ENCODE data around the gene CNTN3.

The CNTN3 gene

DNA sequence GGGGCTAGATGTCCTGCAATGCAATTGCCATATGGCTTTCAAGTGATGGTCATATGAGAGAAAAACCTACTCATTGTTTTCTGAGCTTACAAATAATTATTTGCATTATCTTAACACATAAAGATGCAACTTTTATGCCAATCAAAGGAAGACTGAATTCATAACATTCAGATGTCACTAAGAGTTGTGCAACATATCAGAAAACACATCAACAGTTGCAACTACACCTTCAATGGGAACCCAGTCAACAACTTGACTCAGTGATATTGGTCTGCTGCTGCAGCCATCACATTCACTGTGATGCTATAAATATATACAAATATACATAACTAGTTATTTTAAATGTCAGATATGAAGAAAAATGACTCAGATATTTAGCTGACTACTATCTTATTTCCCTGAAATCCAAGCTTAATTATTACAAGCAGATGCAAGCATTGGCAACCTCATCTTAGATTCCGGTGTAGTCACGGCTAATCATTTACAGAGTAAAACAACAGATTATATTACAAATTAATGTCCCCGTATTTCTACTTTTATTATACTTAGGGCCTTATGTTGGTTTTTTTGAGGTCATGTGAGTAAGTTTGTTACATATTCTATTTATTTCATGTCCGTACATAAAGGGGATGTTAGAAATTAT, 23.7 kb downstream of the CNTN3 start (continued):
- TF ChIP-seq, protein P1, sequence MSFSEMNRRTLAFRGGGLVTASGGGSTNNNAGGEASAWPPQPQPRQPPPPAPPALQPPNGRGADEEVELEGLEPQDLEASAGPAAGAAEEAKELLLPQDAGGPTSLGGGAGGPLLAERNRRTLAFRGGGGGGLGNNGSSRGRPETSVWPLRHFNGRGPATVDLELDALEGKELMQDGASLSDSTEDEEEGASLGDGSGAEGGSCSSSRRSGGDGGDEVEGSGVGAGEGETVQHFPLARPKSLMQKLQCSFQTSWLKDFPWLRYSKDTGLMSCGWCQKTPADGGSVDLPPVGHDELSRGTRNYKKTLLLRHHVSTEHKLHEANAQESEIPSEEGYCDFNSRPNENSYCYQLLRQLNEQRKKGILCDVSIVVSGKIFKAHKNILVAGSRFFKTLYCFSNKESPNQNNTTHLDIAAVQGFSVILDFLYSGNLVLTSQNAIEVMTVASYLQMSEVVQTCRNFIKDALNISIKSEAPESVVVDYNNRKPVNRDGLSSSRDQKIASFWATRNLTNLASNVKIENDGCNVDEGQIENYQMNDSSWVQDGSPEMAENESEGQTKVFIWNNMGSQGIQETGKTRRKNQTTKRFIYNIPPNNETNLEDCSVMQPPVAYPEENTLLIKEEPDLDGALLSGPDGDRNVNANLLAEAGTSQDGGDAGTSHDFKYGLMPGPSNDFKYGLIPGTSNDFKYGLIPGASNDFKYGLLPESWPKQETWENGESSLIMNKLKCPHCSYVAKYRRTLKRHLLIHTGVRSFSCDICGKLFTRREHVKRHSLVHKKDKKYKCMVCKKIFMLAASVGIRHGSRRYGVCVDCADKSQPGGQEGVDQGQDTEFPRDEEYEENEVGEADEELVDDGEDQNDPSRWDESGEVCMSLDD (tag by site-specific recombination; IDR thresholded peaks at IDR 0.05): no peak
- TF ChIP-seq MEIS1 (CRISPR knock-in tag; IDR thresholded peaks at IDR 0.05; ENCODE audit: borderline replicate concordance) (no peak), ZNF133 (tag by site-specific recombination; IDR thresholded peaks at IDR 0.05) (no peak), ZNF555 (tag by site-specific recombination; conservative IDR thresholded peaks at IDR 0.05) (no peak)
- TF ChIP-seq, protein P2, sequence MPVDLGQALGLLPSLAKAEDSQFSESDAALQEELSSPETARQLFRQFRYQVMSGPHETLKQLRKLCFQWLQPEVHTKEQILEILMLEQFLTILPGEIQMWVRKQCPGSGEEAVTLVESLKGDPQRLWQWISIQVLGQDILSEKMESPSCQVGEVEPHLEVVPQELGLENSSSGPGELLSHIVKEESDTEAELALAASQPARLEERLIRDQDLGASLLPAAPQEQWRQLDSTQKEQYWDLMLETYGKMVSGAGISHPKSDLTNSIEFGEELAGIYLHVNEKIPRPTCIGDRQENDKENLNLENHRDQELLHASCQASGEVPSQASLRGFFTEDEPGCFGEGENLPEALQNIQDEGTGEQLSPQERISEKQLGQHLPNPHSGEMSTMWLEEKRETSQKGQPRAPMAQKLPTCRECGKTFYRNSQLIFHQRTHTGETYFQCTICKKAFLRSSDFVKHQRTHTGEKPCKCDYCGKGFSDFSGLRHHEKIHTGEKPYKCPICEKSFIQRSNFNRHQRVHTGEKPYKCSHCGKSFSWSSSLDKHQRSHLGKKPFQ (tag by site-specific recombination; IDR thresholded peaks at IDR 0.05): no peak
- TF ChIP-seq, protein P3, sequence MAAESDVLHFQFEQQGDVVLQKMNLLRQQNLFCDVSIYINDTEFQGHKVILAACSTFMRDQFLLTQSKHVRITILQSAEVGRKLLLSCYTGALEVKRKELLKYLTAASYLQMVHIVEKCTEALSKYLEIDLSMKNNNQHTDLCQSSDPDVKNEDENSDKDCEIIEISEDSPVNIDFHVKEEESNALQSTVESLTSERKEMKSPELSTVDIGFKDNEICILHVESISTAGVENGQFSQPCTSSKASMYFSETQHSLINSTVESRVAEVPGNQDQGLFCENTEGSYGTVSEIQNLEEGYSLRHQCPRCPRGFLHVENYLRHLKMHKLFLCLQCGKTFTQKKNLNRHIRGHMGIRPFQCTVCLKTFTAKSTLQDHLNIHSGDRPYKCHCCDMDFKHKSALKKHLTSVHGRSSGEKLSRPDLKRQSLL (tag by site-specific recombination; IDR thresholded peaks at IDR 0.05): no peak

DNA sequence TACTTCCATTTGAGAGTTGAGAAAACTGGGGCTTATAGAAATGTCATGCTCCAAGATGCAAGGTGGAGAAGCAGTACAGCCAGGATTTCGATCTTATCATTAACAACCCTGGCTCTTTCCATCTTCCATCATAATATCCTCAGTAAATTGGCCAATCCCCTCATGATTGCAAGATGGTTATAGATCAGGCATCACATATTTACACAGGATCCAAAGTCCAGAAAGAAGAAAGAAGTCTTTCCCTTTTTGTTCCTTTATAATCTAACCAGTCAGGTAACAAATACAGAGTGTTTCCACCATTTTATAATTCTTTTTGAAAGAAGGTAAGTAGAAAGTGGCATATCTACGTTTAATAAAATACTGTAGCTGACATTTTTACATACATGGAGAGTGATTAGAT, 29.7 kb downstream of the CNTN3 start:
- TF ChIP-seq ZNF248 (tag by site-specific recombination; IDR thresholded peaks at IDR 0.05) (no peak), ZNF175 (tag by site-specific recombination; IDR thresholded peaks at IDR 0.05) (no peak), ZNF701 (tag by site-specific recombination; IDR thresholded peaks at IDR 0.05) (no peak), ZNF629 (tag by site-specific recombination; IDR thresholded peaks at IDR 0.05) (no peak), ZNF391 (tag by site-specific recombination; IDR thresholded peaks at IDR 0.05; ENCODE audit: borderline replicate concordance, low read depth) (no peak), ZNF146 (tag by site-specific recombination; IDR thresholded peaks at IDR 0.05) (no peak), ZNF623 (tag by site-specific recombination; IDR thresholded peaks at IDR 0.05) (no peak), ZNF157 (tag by site-specific recombination; IDR thresholded peaks at IDR 0.05) (no peak)
- TF ChIP-seq, protein P4, sequence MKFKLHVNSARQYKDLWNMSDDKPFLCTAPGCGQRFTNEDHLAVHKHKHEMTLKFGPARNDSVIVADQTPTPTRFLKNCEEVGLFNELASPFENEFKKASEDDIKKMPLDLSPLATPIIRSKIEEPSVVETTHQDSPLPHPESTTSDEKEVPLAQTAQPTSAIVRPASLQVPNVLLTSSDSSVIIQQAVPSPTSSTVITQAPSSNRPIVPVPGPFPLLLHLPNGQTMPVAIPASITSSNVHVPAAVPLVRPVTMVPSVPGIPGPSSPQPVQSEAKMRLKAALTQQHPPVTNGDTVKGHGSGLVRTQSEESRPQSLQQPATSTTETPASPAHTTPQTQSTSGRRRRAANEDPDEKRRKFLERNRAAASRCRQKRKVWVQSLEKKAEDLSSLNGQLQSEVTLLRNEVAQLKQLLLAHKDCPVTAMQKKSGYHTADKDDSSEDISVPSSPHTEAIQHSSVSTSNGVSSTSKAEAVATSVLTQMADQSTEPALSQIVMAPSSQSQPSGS (tag by site-specific recombination; IDR thresholded peaks at IDR 0.05; ENCODE audit: low read depth): no peak
- no peak overlapping the region for H3K27ac ChIP-seq (ENCODE audit: extremely low read depth, low read depth, low read length)
- no peak overlapping the region for H3K4me3 ChIP-seq (ENCODE audit: low read depth, low read length)
- CTCF ChIA-PET: interaction anchor here (0.5 kb wide), 1 partner anchor 1393 kb away, joined by 3 read pairs; no protein-coding TSS in a partner anchor
- no peaks in the 10 kb centered on the region for H3K9me3 ChIP-seq (ENCODE audit: control insufficient read depth, insufficient read depth, low read depth, low read length)
- no peaks in the 10 kb centered on the region for H3K4me1 ChIP-seq (ENCODE audit: control insufficient read depth, insufficient read depth, low read length)
- no peaks in the 10 kb centered on the region for H3K36me3 ChIP-seq (ENCODE audit: control insufficient read depth in 2 of 2, insufficient read depth in 1 of 2, low read length in 2 of 2)
- POLR2A ChIA-PET: no interaction called here

DNA sequence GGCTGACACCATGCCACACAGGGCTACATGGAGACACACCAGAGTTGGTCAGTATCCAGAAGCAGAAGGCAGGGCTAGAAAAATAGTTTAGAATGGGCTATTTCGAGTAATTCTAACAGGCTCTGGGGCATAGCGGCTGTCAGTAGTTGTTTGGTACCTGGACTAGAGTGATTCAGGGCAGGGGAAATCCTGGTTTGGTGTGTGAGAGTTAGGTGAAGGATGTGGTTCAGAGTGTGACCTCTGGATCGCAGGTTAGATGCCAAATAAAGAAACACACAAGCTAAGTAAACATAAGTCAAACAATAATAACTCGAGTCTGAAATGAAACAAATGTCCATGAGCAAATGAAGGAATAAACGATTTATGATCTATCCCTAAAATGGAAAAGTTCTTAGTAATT, 31.5 kb downstream of the CNTN3 start:
- ChIA-PET CTCF (no interaction called here), POLR2A (no interaction called here)
- Histone ChIP-seq H3K36me3 (ENCODE audit: control insufficient read depth in 2 of 2, insufficient read depth in 1 of 2, low read length in 2 of 2) (no peaks in the 10 kb centered on the region), H3K27ac (ENCODE audit: extremely low read depth, low read depth, low read length) (no peak overlapping the region), H3K4me3 (ENCODE audit: low read depth, low read length) (no peak overlapping the region), H3K9me3 (ENCODE audit: control insufficient read depth, insufficient read depth, low read depth, low read length) (no peaks in the 10 kb centered on the region), H3K4me1 (ENCODE audit: control insufficient read depth, insufficient read depth, low read length) (no peaks in the 10 kb centered on the region)
- TF ChIP-seq HOXC10 (CRISPR knock-in tag; IDR thresholded peaks at IDR 0.05) (no peak), ZNF132 (tag by site-specific recombination; IDR thresholded peaks at IDR 0.05; ENCODE audit: borderline replicate concordance) (no peak), ZNF707 (tag by site-specific recombination; IDR thresholded peaks at IDR 0.05) (no peak), ZNF768 (tag by site-specific recombination; IDR thresholded peaks at IDR 0.05) (no peak), WT1 (tag by site-specific recombination; IDR thresholded peaks at IDR 0.05) (no peak), ZNF585B (tag by site-specific recombination; IDR thresholded peaks at IDR 0.05) (no peak), ZNF830 (tag by site-specific recombination; IDR thresholded peaks at IDR 0.05; ENCODE audit: low read depth) (no peak), SCRT2 (tag by site-specific recombination; IDR thresholded peaks at IDR 0.05) (no peak), ZNF24 (tag by site-specific recombination; IDR thresholded peaks at IDR 0.05) (no peak), ZNF221 (tag by site-specific recombination; IDR thresholded peaks at IDR 0.05; ENCODE audit: borderline replicate concordance) (no peak)
- TF ChIP-seq, protein P5, sequence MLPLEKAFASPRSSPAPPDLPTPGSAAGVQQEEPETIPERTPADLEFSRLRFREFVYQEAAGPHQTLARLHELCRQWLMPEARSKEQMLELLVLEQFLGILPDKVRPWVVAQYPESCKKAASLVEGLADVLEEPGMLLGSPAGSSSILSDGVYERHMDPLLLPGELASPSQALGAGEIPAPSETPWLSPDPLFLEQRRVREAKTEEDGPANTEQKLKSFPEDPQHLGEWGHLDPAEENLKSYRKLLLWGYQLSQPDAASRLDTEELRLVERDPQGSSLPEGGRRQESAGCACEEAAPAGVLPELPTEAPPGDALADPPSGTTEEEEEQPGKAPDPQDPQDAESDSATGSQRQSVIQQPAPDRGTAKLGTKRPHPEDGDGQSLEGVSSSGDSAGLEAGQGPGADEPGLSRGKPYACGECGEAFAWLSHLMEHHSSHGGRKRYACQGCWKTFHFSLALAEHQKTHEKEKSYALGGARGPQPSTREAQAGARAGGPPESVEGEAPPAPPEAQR (tag by site-specific recombination; IDR thresholded peaks at IDR 0.05): no peak
